Trophoblast cell (in vitro differentiated cells and primary cell): ENCODE data around the gene RPAP3.

Experiments used
- DNase-seq, 2 donors: peaks; one replicate each; pipeline ENCODE4 v3.0.0-alpha.2; 2016
- H2AFZ ChIP-seq: 2 replicates; pipeline ENCODE4 v1.6.1; 2013; ENCODE audit warnings: low read length, moderate library complexity, mild to moderate bottlenecking; ENCODE audit not compliant: insufficient read depth, poor library complexity
- H2AK5ac ChIP-seq: 2 replicates; pipeline ENCODE4 v1.6.1; 2013; ENCODE audit warnings: mild to moderate bottlenecking, low read length
- H2BK120ac ChIP-seq: 2 replicates; pipeline ENCODE4 v1.6.1; 2013; ENCODE audit warnings: low read length, mild to moderate bottlenecking, moderate library complexity; ENCODE audit not compliant: insufficient read depth, poor library complexity
- H2BK12ac ChIP-seq: 2 replicates; pipeline ENCODE4 v1.6.1; 2013; ENCODE audit warnings: mild to moderate bottlenecking, low read length, moderate library complexity
- H2BK5ac ChIP-seq: 2 replicates; pipeline ENCODE4 v1.6.1; 2013; ENCODE audit warnings: low read length, low read depth, moderate library complexity, mild to moderate bottlenecking; ENCODE audit not compliant: poor library complexity
- H3K14ac ChIP-seq: 2 replicates; pipeline ENCODE4 v1.6.1; 2013; ENCODE audit warnings: mild to moderate bottlenecking, low read length
- H3K18ac ChIP-seq: 2 replicates; pipeline ENCODE4 v1.6.1; 2013; ENCODE audit warnings: mild to moderate bottlenecking, low read length
- H3K23ac ChIP-seq: 2 replicates; pipeline ENCODE4 v1.6.1; 2013; ENCODE audit warnings: low read length
- H3K27ac ChIP-seq: 2 replicates; pipeline ENCODE4 v1.5.1; 2013; ENCODE audit warnings: low read depth, mild to moderate bottlenecking, inconsistent platforms, low read length, moderate library complexity
- H3K27me3 ChIP-seq: 2 replicates; pipeline ENCODE4 v1.6.1; 2013; ENCODE audit warnings: inconsistent platforms, mild to moderate bottlenecking, low read length, moderate library complexity; ENCODE audit not compliant: insufficient read depth
- H3K36me3 ChIP-seq, 2 experiments: 1 replicate in 1 of 2; 2 replicates in 1 of 2; pipeline ENCODE4 v1.6.1; 2013; ENCODE audit warnings: low read length in 2 of 2, mild to moderate bottlenecking in 2 of 2, moderate library complexity in 1 of 2; ENCODE audit not compliant: insufficient read depth in 2 of 2, control insufficient read depth in 1 of 2
- H3K4ac ChIP-seq: 2 replicates; pipeline ENCODE4 v1.6.1; 2013; ENCODE audit warnings: low read depth, mild to moderate bottlenecking, low read length, moderate library complexity
- H3K4me1 ChIP-seq, 2 experiments: 1 replicate in 1 of 2; 2 replicates in 1 of 2; pipeline ENCODE4 v1.6.1; 2013; ENCODE audit warnings: low read length in 2 of 2, mild to moderate bottlenecking in 2 of 2, moderate library complexity in 1 of 2; ENCODE audit not compliant: insufficient read depth in 2 of 2, control insufficient read depth in 1 of 2
- H3K4me2 ChIP-seq: 2 replicates; pipeline ENCODE4 v1.6.1; 2013; ENCODE audit warnings: inconsistent platforms, mild to moderate bottlenecking, low read length, moderate library complexity
- H3K4me3 ChIP-seq: 2 replicates; pipeline ENCODE4 v1.5.1; 2013; ENCODE audit warnings: mild to moderate bottlenecking, low read depth, low read length, inconsistent platforms
- H3K79me1 ChIP-seq: one replicate; pipeline ENCODE4 v1.6.1; 2013; ENCODE audit warnings: low read length
- H3K79me2 ChIP-seq: 2 replicates; pipeline ENCODE4 v1.6.1; 2013; ENCODE audit warnings: low read length, mild to moderate bottlenecking; ENCODE audit not compliant: control insufficient read depth, insufficient read depth, poor library complexity
- H3K9ac ChIP-seq: 2 replicates; pipeline ENCODE4 v1.6.1; 2013; ENCODE audit warnings: mild to moderate bottlenecking, low read length
- H3K9me3 ChIP-seq: 2 replicates; pipeline ENCODE4 v1.6.1; 2013; ENCODE audit warnings: low read depth, mild to moderate bottlenecking, control low read depth, inconsistent platforms, low read length; ENCODE audit not compliant: insufficient read depth
- H4K12ac ChIP-seq: 2 replicates; pipeline ENCODE4 v1.6.1; 2013; ENCODE audit warnings: low read depth, mild to moderate bottlenecking, low read length, moderate library complexity
- H4K8ac ChIP-seq: 2 replicates; pipeline ENCODE4 v1.6.1; 2013; ENCODE audit warnings: low read depth, mild to moderate bottlenecking, low read length, moderate library complexity
- H4K91ac ChIP-seq: one replicate; pipeline ENCODE4 v1.6.1; 2013; ENCODE audit warnings: low read depth, mild to moderate bottlenecking, low read length, moderate library complexity
- WGBS: extraction: QIAGEN DNeasy Blood & Tissue Kit; methylation state at CpG from one replicate; pipeline ENCODE4 v1.1.7; 2013; ENCODE audit warnings: missing lambda C conversion rate; ENCODE audit not compliant: insufficient read length, insufficient coverage; ENCODE audit errors: extremely low coverage; 5-methylcytosine and 5-hydroxymethylcytosine counted together

The RPAP3 gene

DNA sequence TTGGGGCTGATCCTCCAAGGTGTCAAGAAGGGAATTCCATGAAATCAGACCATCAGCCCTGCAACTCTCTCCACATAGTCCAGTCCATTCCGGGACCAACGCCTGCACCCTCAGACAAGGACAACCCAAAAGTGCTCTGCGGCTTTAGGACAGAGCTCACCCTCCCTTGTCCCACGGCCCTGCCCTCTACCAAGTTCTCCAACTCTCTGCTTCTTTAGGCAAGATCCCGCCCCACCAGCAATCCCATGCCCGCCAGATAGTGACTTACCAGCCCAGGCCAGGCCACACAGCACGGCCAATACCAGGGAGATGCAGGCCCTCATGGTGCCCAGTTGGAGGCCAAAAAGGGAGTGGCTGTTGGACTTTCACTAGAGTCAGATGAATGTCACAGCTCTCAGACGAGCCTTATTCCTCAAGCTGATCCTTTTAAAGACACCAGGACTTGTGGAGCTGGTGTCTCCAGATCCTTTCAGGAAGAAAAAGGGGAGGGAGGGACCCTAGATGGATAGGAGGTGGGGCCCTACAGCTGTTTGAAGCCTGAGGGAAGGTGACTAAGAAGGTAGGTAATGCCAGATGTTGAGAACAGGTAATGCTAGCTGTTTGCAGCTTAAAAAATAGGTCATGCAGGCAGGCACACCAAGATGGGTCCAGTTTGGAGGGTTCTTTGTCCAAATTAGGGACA is 19.4 kb upstream of the RPAP3 start, which contains the start of gene ENDOU:
ENDOU (minus strand) TSS at position 400 of the 682 bp plus-strand sequence; CDS start at position 323, 77 bp downstream.
- peak within 1 kb of the TSS; percentile 40 for H4K91ac ChIP-seq
- H2BK5ac ChIP-seq: no peak within 1 kb of the TSS
- H2BK120ac ChIP-seq: no peak within 1 kb of the TSS
- no peak within 1 kb of the TSS for H3K18ac ChIP-seq
- no peak within 1 kb of the TSS for H4K12ac ChIP-seq
- H2BK12ac ChIP-seq: no peak within 1 kb of the TSS
- no peak within 1 kb of the TSS for H2AK5ac ChIP-seq
- H3K9ac ChIP-seq: no peak within 1 kb of the TSS
- H3K79me2 ChIP-seq: no peaks in the 10 kb centered on the region
- H3K79me1 ChIP-seq: peaks cover 2% of the 10 kb centered on the region
- no peak within 1 kb of the TSS for H4K8ac ChIP-seq
- no CpG with 5 or more reads among the region's 8 CpGs for WGBS
- no peak within 1 kb of the TSS for H2AFZ ChIP-seq
- H3K27ac ChIP-seq: no peak within 1 kb of the TSS
- H3K4me3 ChIP-seq: no peak within 1 kb of the TSS
- no peak within 1 kb of the TSS for H3K23ac ChIP-seq
- H3K27me3 ChIP-seq: no peaks in the 10 kb centered on the region
- H3K14ac ChIP-seq: no peak within 1 kb of the TSS
- no peaks in the 10 kb centered on the region for H3K9me3 ChIP-seq
- no peaks in the 10 kb centered on the region for H3K36me3 ChIP-seq
- no peak within 1 kb of the TSS for H3K4me2 ChIP-seq
- H3K4me1 ChIP-seq: peaks cover 6 to 18% of the 10 kb centered on the region in 2 experiments
- DNase-seq: peak in 1 of 2 donors; percentile 59
- no peak within 1 kb of the TSS for H3K4ac ChIP-seq

DNA sequence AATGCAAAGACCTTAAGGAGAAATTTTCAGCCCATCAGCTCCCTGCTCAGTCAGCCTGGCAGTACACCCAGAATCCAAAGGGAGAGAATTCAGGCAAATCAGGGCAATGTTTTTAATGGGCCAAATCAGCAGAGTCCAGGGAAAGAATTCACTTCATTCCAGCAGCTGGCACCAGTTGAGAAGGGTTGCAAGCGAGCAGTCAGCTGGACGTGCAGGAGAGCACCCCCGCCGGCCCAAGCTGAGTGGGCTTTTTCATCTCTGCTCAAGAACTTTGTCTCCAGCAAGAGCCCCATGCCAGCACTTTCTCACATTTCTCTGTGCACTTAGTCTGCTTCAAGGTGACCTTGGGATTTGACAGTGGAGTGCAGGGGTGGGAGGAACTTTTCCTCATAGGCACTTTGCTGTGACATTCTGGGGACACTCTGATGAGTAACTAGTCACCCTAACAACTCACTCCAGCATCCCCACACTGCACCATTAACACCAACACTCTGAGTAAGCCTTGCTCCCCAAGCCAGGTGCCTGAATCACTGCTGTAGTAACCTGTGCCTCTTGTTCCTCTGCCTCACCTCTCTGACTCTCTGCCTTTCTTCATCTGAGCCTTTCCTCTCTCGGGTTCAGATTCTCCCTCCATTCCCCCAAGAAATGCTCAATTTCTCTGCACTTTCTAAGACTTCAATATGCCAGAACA is 17.3 kb upstream of the RPAP3 start:
- H3K9me3 ChIP-seq: no peaks in the 10 kb centered on the region
- no peaks in the 10 kb centered on the region for H3K79me2 ChIP-seq
- H2AK5ac ChIP-seq: no peak overlapping the region
- H3K23ac ChIP-seq: no peak overlapping the region
- H2BK12ac ChIP-seq: no peak overlapping the region
- H3K14ac ChIP-seq: no peak overlapping the region
- H3K9ac ChIP-seq: no peak overlapping the region
- H4K8ac ChIP-seq: no peak overlapping the region
- DNase-seq: no peak
- no peak overlapping the region for H3K4ac ChIP-seq
- H2BK120ac ChIP-seq: no peak overlapping the region
- H4K12ac ChIP-seq: no peak overlapping the region
- no peak overlapping the region for H2BK5ac ChIP-seq
- no peak overlapping the region for H3K18ac ChIP-seq
- H3K4me2 ChIP-seq: no peak overlapping the region
- H3K4me3 ChIP-seq: peak overlapping the region; percentile 21
- H3K79me1 ChIP-seq: peaks cover 2% of the 10 kb centered on the region
- WGBS: no CpG with 5 or more reads among the region's 5 CpGs
- no peak overlapping the region for H4K91ac ChIP-seq
- H3K4me1 ChIP-seq: peaks cover 6 to 12% of the 10 kb centered on the region in 2 experiments
- H3K27ac ChIP-seq: no peak overlapping the region
- H3K36me3 ChIP-seq: no peaks in the 10 kb centered on the region
- no peaks in the 10 kb centered on the region for H3K27me3 ChIP-seq
- no peak overlapping the region for H2AFZ ChIP-seq

DNA sequence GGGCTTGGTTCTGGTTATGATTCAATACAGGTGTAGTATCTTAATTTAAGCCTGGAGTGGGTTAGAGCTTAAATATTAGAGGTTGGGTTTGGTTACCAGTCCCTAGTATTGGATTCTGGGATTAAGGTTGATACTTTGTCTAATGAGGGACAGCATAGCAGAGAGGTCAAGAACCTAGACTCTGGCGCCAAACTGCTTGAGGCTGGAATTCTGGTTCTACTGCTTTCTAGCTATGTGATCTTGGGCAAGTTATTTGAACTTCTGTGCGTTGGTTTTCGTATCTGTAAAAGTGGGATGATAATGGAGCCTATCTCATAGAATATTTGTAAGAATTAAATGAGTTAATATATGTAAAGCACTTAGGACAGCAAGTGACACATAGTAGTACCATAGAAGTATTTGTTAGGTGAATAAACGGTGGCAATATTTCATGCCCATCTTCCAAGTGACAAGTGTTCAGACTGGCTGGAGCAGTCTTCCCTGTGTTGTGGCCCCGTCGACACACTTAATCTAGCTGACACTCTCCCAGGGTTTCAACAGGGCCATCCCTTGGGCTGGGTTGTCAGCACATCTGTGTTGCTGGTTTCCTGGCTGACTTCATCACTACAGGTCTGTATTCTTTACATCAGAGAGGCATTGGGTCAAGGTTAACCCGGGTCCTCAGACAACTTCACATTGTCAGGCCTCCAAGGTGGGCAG is 16.5 kb upstream of the RPAP3 start:
- no peak overlapping the region for H3K4ac ChIP-seq
- H3K79me2 ChIP-seq: no peaks in the 10 kb centered on the region
- H3K4me3 ChIP-seq: no peak overlapping the region
- no peak overlapping the region for H3K14ac ChIP-seq
- H4K8ac ChIP-seq: no peak overlapping the region
- no peak overlapping the region for H3K9ac ChIP-seq
- H3K4me2 ChIP-seq: no peak overlapping the region
- H3K27ac ChIP-seq: no peak overlapping the region
- peaks cover 4% of the 10 kb centered on the region for H3K79me1 ChIP-seq
- no peak overlapping the region for H2BK120ac ChIP-seq
- WGBS: no CpG with 5 or more reads among the region's 7 CpGs
- H3K27me3 ChIP-seq: no peaks in the 10 kb centered on the region
- H2AFZ ChIP-seq: no peak overlapping the region
- H4K91ac ChIP-seq: no peak overlapping the region
- H2BK12ac ChIP-seq: no peak overlapping the region
- no peak overlapping the region for H3K23ac ChIP-seq
- H4K12ac ChIP-seq: no peak overlapping the region
- H2AK5ac ChIP-seq: no peak overlapping the region
- no peaks in the 10 kb centered on the region for H3K36me3 ChIP-seq
- no peak overlapping the region for H2BK5ac ChIP-seq
- H3K4me1 ChIP-seq: peaks cover 6 to 12% of the 10 kb centered on the region in 2 experiments
- no peaks in the 10 kb centered on the region for H3K9me3 ChIP-seq
- DNase-seq: peak; percentile 76 to 87
- H3K18ac ChIP-seq: no peak overlapping the region

DNA sequence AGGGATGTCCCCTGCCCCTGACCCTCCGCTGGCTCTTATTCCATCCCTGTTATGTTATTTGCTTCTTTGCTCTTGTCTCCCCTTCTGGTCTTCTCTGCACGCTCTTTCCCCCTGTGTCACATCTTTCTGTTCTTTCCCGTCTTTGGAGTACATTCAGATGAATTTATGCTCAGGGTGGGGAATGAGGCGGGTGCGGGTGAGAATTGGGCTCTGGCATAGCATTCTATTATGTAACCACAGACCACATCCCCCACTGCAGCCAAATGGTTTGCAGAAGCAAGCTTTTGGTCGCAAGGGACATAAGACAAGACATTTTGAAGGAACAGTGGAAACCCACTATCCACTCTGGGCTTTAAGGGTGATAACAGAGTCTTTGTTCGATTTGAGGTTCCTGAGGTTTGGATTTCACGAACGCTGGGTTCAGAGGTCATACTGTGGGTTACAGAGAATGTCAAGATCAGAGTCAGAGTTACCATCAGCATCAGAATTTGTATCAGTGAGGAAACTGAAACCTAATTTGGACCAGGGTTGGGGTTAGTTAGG is 15.7 kb upstream of the RPAP3 start:
- H2AFZ ChIP-seq: no peak overlapping the region
- H3K4me2 ChIP-seq: no peak overlapping the region
- H3K4me1 ChIP-seq: peaks cover 6 to 12% of the 10 kb centered on the region in 2 experiments
- H4K8ac ChIP-seq: no peak overlapping the region
- H3K4me3 ChIP-seq: no peak overlapping the region
- no peaks in the 10 kb centered on the region for H3K79me2 ChIP-seq
- H3K27me3 ChIP-seq: no peaks in the 10 kb centered on the region
- H4K12ac ChIP-seq: no peak overlapping the region
- no peak overlapping the region for H3K23ac ChIP-seq
- no peak overlapping the region for H2AK5ac ChIP-seq
- H3K36me3 ChIP-seq: no peaks in the 10 kb centered on the region
- no peak overlapping the region for H2BK12ac ChIP-seq
- DNase-seq: no peak
- H3K27ac ChIP-seq: no peak overlapping the region
- WGBS: no CpG with 5 or more reads among the region's 9 CpGs
- peaks cover 4% of the 10 kb centered on the region for H3K79me1 ChIP-seq
- no peak overlapping the region for H3K9ac ChIP-seq
- H2BK120ac ChIP-seq: no peak overlapping the region
- no peak overlapping the region for H3K18ac ChIP-seq
- no peak overlapping the region for H3K14ac ChIP-seq
- H4K91ac ChIP-seq: no peak overlapping the region
- H2BK5ac ChIP-seq: no peak overlapping the region
- no peaks in the 10 kb centered on the region for H3K9me3 ChIP-seq
- no peak overlapping the region for H3K4ac ChIP-seq
